Activated naive CD8-positive, alpha-beta T cell treated with anti-CD3 and anti-CD28 coated beads, Interleukin-2, amount 50 U/mL, for 24 hours (primary cell): ENCODE data around the gene CYFIP1.

Source experiments
- ATAC-seq: fragments of 150-1000 bp; cut with Tn5 transposase; one replicate; pipeline ENCODE4 v1.10.0; 2021
- DNase-seq: peaks from one replicate; pipeline ENCODE4 v3.0.0; 2021
- H3K27ac Mint-ChIP-seq: one replicate; pipeline ENCODE4 v1.8.0; 2021; ENCODE audit warnings: mild to moderate bottlenecking, mixed read lengths
- H3K27me3 Mint-ChIP-seq: one replicate; pipeline ENCODE4 v1.8.0; 2021; ENCODE audit warnings: mixed read lengths
- H3K36me3 Mint-ChIP-seq: one replicate; pipeline ENCODE4 v1.8.0; 2021; ENCODE audit warnings: low read depth, mixed read lengths
- H3K4me1 Mint-ChIP-seq: one replicate; pipeline ENCODE4 v1.8.0; 2021; ENCODE audit warnings: mixed read lengths
- H3K4me3 Mint-ChIP-seq: one replicate; pipeline ENCODE4 v1.8.0; 2021; ENCODE audit warnings: mild to moderate bottlenecking, moderate library complexity, mixed read lengths
- H3K9me3 Mint-ChIP-seq: one replicate; pipeline ENCODE4 v1.8.0; 2021; ENCODE audit warnings: mixed read lengths

Gene CYFIP1

GRCh38 chr15:22979238-22980188, 655 bp downstream of the CYFIP1 start:
- no peaks in the 10 kb centered on the region for H3K9me3 Mint-ChIP-seq
- peak; percentile 48 for DNase-seq
- H3K4me3 Mint-ChIP-seq = peak overlapping the region; percentile 88
- peak overlapping the region; percentile 52 for H3K27ac Mint-ChIP-seq
- peaks cover 21% of the 10 kb centered on the region for H3K27me3 Mint-ChIP-seq
- no peaks in the 10 kb centered on the region for H3K36me3 Mint-ChIP-seq
- peak; percentile 60 for ATAC-seq
- H3K4me1 Mint-ChIP-seq = peaks cover 15% of the 10 kb centered on the region

- H3K4me3 Mint-ChIP-seq = peak overlapping the region; percentile 88
- DNase-seq (peak; percentile 20), ATAC-seq (peak; percentile 37)
- H3K27ac Mint-ChIP-seq = no peak overlapping the region
- H3K9me3 Mint-ChIP-seq = no peaks in the 10 kb centered on the region
- H3K4me1 Mint-ChIP-seq = peaks cover 15% of the 10 kb centered on the region
- peaks cover 21% of the 10 kb centered on the region for H3K27me3 Mint-ChIP-seq
- H3K36me3 Mint-ChIP-seq = no peaks in the 10 kb centered on the region
These were observed 1.4 kb downstream of the CYFIP1 start for GRCh38 chr15:22978691-22979237.

GRCh38 chr15:22974745-22975144, 5.4 kb downstream of the CYFIP1 start:
- Mint-ChIP-seq H3K9me3 (peaks cover 2% of the 10 kb centered on the region), H3K27me3 (peaks cover 15% of the 10 kb centered on the region), H3K4me1 (peaks cover 15% of the 10 kb centered on the region), H3K36me3 (no peaks in the 10 kb centered on the region), H3K4me3 (no peak overlapping the region), H3K27ac (no peak overlapping the region)
- DNase-seq (no peak), ATAC-seq (no peak)

- Mint-ChIP-seq H3K27me3 (peaks cover 7% of the 10 kb centered on the region), H3K36me3 (peaks cover 4% of the 10 kb centered on the region), H3K9me3 (peaks cover 7% of the 10 kb centered on the region), H3K4me3 (no peak overlapping the region), H3K4me1 (peaks cover 7% of the 10 kb centered on the region), H3K27ac (no peak overlapping the region)
- no peak for ATAC-seq
- no peak for DNase-seq
These were observed 6.2 kb downstream of the CYFIP1 start for GRCh38 chr15:22973987-22974386.

GRCh38 chr15:22973286-22973685, 6.9 kb downstream of the CYFIP1 start:
- H3K36me3 Mint-ChIP-seq = peaks cover 4% of the 10 kb centered on the region
- DNase-seq (no peak), ATAC-seq (no peak)
- no peak overlapping the region for H3K27ac Mint-ChIP-seq
- H3K4me1 Mint-ChIP-seq = peaks cover under 1% of the 10 kb centered on the region
- H3K9me3 Mint-ChIP-seq = peaks cover 7% of the 10 kb centered on the region
- peaks cover under 1% of the 10 kb centered on the region for H3K27me3 Mint-ChIP-seq
- no peak overlapping the region for H3K4me3 Mint-ChIP-seq

GRCh38 chr15:22969489-22969888, 10.7 kb downstream of the CYFIP1 start:
- ATAC-seq (no peak), DNase-seq (no peak)
- no peaks in the 10 kb centered on the region for H3K4me1 Mint-ChIP-seq
- H3K27me3 Mint-ChIP-seq = no peaks in the 10 kb centered on the region
- no peak overlapping the region for H3K4me3 Mint-ChIP-seq
- H3K9me3 Mint-ChIP-seq = peaks cover 7% of the 10 kb centered on the region
- no peak overlapping the region for H3K27ac Mint-ChIP-seq
- H3K36me3 Mint-ChIP-seq = peaks cover 4% of the 10 kb centered on the region

- H3K27ac Mint-ChIP-seq = no peak overlapping the region
These were observed 11.8 kb downstream of the CYFIP1 start for GRCh38 chr15:22968366-22968765.

GRCh38 chr15:22967084-22967770, 12.9 kb downstream of the CYFIP1 start:
- ATAC-seq (no peak), DNase-seq (no peak)
- H3K27me3 Mint-ChIP-seq = no peaks in the 10 kb centered on the region
- no peak overlapping the region for H3K27ac Mint-ChIP-seq
- peaks cover 4% of the 10 kb centered on the region for H3K36me3 Mint-ChIP-seq
- no peaks in the 10 kb centered on the region for H3K4me1 Mint-ChIP-seq
- H3K4me3 Mint-ChIP-seq = no peak overlapping the region
- peaks cover 7% of the 10 kb centered on the region for H3K9me3 Mint-ChIP-seq

More at GRCh38 chr15:22968366-22968765, 11.8 kb downstream of the CYFIP1 start:
- ATAC-seq (no peak), DNase-seq (no peak)
- peaks cover 4% of the 10 kb centered on the region for H3K36me3 Mint-ChIP-seq
- no peak overlapping the region for H3K4me3 Mint-ChIP-seq
- H3K4me1 Mint-ChIP-seq = no peaks in the 10 kb centered on the region
- peaks cover 7% of the 10 kb centered on the region for H3K9me3 Mint-ChIP-seq
- H3K27me3 Mint-ChIP-seq = no peaks in the 10 kb centered on the region

GRCh38 chr15:22966321-22967083, 13.7 kb downstream of the CYFIP1 start:
- Mint-ChIP-seq H3K4me1 (no peaks in the 10 kb centered on the region), H3K27me3 (no peaks in the 10 kb centered on the region), H3K9me3 (peaks cover 7% of the 10 kb centered on the region), H3K4me3 (no peak overlapping the region), H3K36me3 (peaks cover 4% of the 10 kb centered on the region), H3K27ac (no peak overlapping the region)
- ATAC-seq (no peak), DNase-seq (no peak)

- Mint-ChIP-seq H3K36me3 (no peaks in the 10 kb centered on the region), H3K9me3 (no peaks in the 10 kb centered on the region), H3K4me1 (peaks cover 2% of the 10 kb centered on the region), H3K27ac (no peak overlapping the region), H3K4me3 (no peak overlapping the region), H3K27me3 (no peaks in the 10 kb centered on the region)
- ATAC-seq (no peak), DNase-seq (no peak)
These were observed 16.5 kb downstream of the CYFIP1 start for GRCh38 chr15:22963641-22964040.

- no peaks in the 10 kb centered on the region for H3K27me3 Mint-ChIP-seq
- H3K4me1 Mint-ChIP-seq = peaks cover 2% of the 10 kb centered on the region
- H3K4me3 Mint-ChIP-seq = no peak overlapping the region
- ATAC-seq (no peak), DNase-seq (no peak)
- H3K27ac Mint-ChIP-seq = no peak overlapping the region
- no peaks in the 10 kb centered on the region for H3K9me3 Mint-ChIP-seq
- no peaks in the 10 kb centered on the region for H3K36me3 Mint-ChIP-seq
These were observed 17.6 kb downstream of the CYFIP1 start for GRCh38 chr15:22962611-22963010.

GRCh38 chr15:22961762-22962161, 18.4 kb downstream of the CYFIP1 start:
- Mint-ChIP-seq H3K4me1 (peaks cover 2% of the 10 kb centered on the region), H3K27me3 (no peaks in the 10 kb centered on the region), H3K9me3 (no peaks in the 10 kb centered on the region), H3K36me3 (no peaks in the 10 kb centered on the region), H3K27ac (no peak overlapping the region), H3K4me3 (no peak overlapping the region)
- ATAC-seq (no peak), DNase-seq (no peak)

- DNase-seq = no peak
- no peak overlapping the region for H3K4me3 Mint-ChIP-seq
- H3K36me3 Mint-ChIP-seq = no peaks in the 10 kb centered on the region
- ATAC-seq = no peak
- peaks cover 2% of the 10 kb centered on the region for H3K4me1 Mint-ChIP-seq
- H3K27me3 Mint-ChIP-seq = no peaks in the 10 kb centered on the region
- H3K9me3 Mint-ChIP-seq = no peaks in the 10 kb centered on the region
- H3K27ac Mint-ChIP-seq = no peak overlapping the region
These were observed 19.6 kb downstream of the CYFIP1 start for GRCh38 chr15:22960556-22960955.

- Mint-ChIP-seq H3K27ac (no peak overlapping the region), H3K36me3 (no peaks in the 10 kb centered on the region), H3K27me3 (no peaks in the 10 kb centered on the region), H3K4me3 (no peak overlapping the region), H3K4me1 (peaks cover 2% of the 10 kb centered on the region), H3K9me3 (no peaks in the 10 kb centered on the region)
- DNase-seq (no peak), ATAC-seq (no peak)
These were observed 20.0 kb downstream of the CYFIP1 start for GRCh38 chr15:22960126-22960525.
